OCI-LY7 (cell line): Measurements from ENCODE around the gene CTNNA3.

Source experiments
- CTCF ChIP-seq: fragments of 200-600 bp; sonication (generic); conservative IDR thresholded peaks from 2 replicates; pipeline ENCODE4 v1.5.1; 2014; ENCODE audit warnings: mild to moderate bottlenecking, antibody characterized with exemption, low read length, moderate library complexity, mixed read lengths
- EZH2phosphoT487 ChIP-seq: fragments of 200-600 bp; sonication (generic); IDR thresholded peaks from 2 replicates; pipeline ENCODE4 v1.6.1; 2018; ENCODE audit warnings: low read depth, borderline replicate concordance, mild to moderate bottlenecking, mixed run types, antibody characterized with exemption, low read length, moderate library complexity, mixed read lengths

- no peak for TF ChIP-seq CTCF
- no peak for TF ChIP-seq EZH2phosphoT487
These were observed 1394.9 kb downstream of the CTNNA3 start for GRCh38 chr10:66301078-66301477.
